SK-N-SH treated with all-trans-retinoic acid at 6 μM for 48 hours (cell line): ENCODE results near the gene SNX9.

Source experiments
- ATAC-seq: fragments of 200-7000 bp; cut with Tn5 transposase; 3 replicates; pipeline ENCODE4 v1.9.1; 2020; ENCODE audit warnings: mild to moderate bottlenecking, moderate library complexity
- ARNTL ChIP-seq: fragments of 450-650 bp; formaldehyde crosslinking; IDR thresholded peaks from 2 replicates; pipeline ENCODE4 v1.5.0; 2020; ENCODE audit warnings: low read depth, mild to moderate bottlenecking, moderate library complexity, borderline replicate concordance
- BACH2 ChIP-seq: fragments of 250-450 bp; sonication (Bioruptor Pico); IDR thresholded peaks from 2 replicates; pipeline ENCODE4 v1.9.0; 2021; ENCODE audit warnings: mild to moderate bottlenecking, borderline replicate concordance
- CREB5 ChIP-seq: fragments of 250-450 bp; sonication (Bioruptor Pico); IDR thresholded peaks from 2 replicates; pipeline ENCODE4 v1.5.1; 2020; ENCODE audit warnings: low read depth, mild to moderate bottlenecking, moderate library complexity
- CSDC2 ChIP-seq: fragments of 250-450 bp; sonication (Bioruptor Pico); IDR thresholded peaks from 2 replicates; pipeline ENCODE4 v1.5.0; 2020; ENCODE audit warnings: mild to moderate bottlenecking, moderate library complexity
- ESRRG ChIP-seq: fragments of 250-450 bp; sonication (Bioruptor Pico); IDR thresholded peaks from 2 replicates; pipeline ENCODE4 v1.6.1; 2021; ENCODE audit warnings: mild to moderate bottlenecking
- GLIS3 ChIP-seq: fragments of 250-450 bp; sonication (Bioruptor Pico); IDR thresholded peaks from 2 replicates; pipeline ENCODE4 v1.5.0; 2020; ENCODE audit warnings: mild to moderate bottlenecking, moderate library complexity
- ISL1 ChIP-seq: fragments of 250-450 bp; sonication (Bioruptor Pico); IDR thresholded peaks from 2 replicates; pipeline ENCODE4 v2.1.2; 2022; ENCODE audit warnings: mild to moderate bottlenecking, moderate library complexity
- OSR1 ChIP-seq: fragments of 250-450 bp; sonication (Bioruptor Pico); IDR thresholded peaks from 2 replicates; pipeline ENCODE4 v1.8.0; 2022; ENCODE audit warnings: moderate library complexity, mild to moderate bottlenecking, inconsistent platforms
- PATZ1 ChIP-seq: fragments of 250-450 bp; sonication (Bioruptor Pico); IDR thresholded peaks from 2 replicates; pipeline ENCODE4 v1.8.0; 2020; ENCODE audit warnings: mild to moderate bottlenecking, moderate library complexity, borderline replicate concordance
- POU6F1 ChIP-seq: fragments of 250-450 bp; sonication (Bioruptor Pico); IDR thresholded peaks from 2 replicates; pipeline ENCODE4 v1.8.0; 2021; ENCODE audit warnings: low read depth, mild to moderate bottlenecking, moderate library complexity, borderline replicate concordance
- PPARA ChIP-seq: fragments of 250-450 bp; sonication (Bioruptor Pico); IDR thresholded peaks from 2 replicates; pipeline ENCODE4 v1.5.0; 2020; ENCODE audit warnings: mild to moderate bottlenecking, borderline replicate concordance
- RARB ChIP-seq: fragments of 250-450 bp; sonication (Bioruptor Pico); IDR thresholded peaks from 2 replicates; pipeline ENCODE4 v1.8.0; 2021; ENCODE audit warnings: mild to moderate bottlenecking, moderate library complexity
- SNAI2 ChIP-seq: fragments of 250-450 bp; sonication (Bioruptor Pico); IDR thresholded peaks from 2 replicates; pipeline ENCODE4 v1.5.0; 2020; ENCODE audit warnings: mild to moderate bottlenecking, moderate library complexity
- TCF4 ChIP-seq: fragments of 250-450 bp; sonication (Bioruptor Pico); IDR thresholded peaks from 2 replicates; pipeline ENCODE4 v1.8.0; 2021; ENCODE audit warnings: mild to moderate bottlenecking, moderate library complexity, borderline replicate concordance
- TOX ChIP-seq: fragments of 250-450 bp; sonication (Bioruptor Pico); IDR thresholded peaks from 2 replicates; pipeline ENCODE4 v1.8.0; 2021; ENCODE audit warnings: mild to moderate bottlenecking, moderate library complexity, borderline replicate concordance
- TSHZ2 ChIP-seq: fragments of 250-450 bp; sonication (Bioruptor Pico); IDR thresholded peaks from 2 replicates; pipeline ENCODE4 v1.5.0; 2020; ENCODE audit warnings: mild to moderate bottlenecking, moderate library complexity
- ZC3H10 ChIP-seq: fragments of 250-450 bp; sonication (Bioruptor Pico); IDR thresholded peaks from 2 replicates; pipeline ENCODE4 v1.5.1; 2021; ENCODE audit warnings: mild to moderate bottlenecking, moderate library complexity
- ZFP3 ChIP-seq: fragments of 250-450 bp; sonication (Bioruptor Pico); IDR thresholded peaks from 2 replicates; pipeline ENCODE4 v1.5.0; 2020; ENCODE audit warnings: mild to moderate bottlenecking, moderate library complexity
- ZFP30 ChIP-seq: fragments of 450-650 bp; formaldehyde crosslinking; IDR thresholded peaks from 2 replicates; pipeline ENCODE4 v1.5.0; 2022; ENCODE audit warnings: mild to moderate bottlenecking, moderate library complexity
- ZNF565 ChIP-seq: fragments of 450-650 bp; formaldehyde crosslinking; conservative IDR thresholded peaks from 2 replicates; pipeline ENCODE4 v1.5.0; 2020; ENCODE audit warnings: low read depth, mild to moderate bottlenecking, moderate library complexity
- ZNF70 ChIP-seq: fragments of 450-650 bp; formaldehyde crosslinking; IDR thresholded peaks from 2 replicates; pipeline ENCODE4 v1.5.0; 2020; ENCODE audit warnings: mild to moderate bottlenecking, moderate library complexity
- ZNF8 ChIP-seq: fragments of 450-650 bp; formaldehyde crosslinking; IDR thresholded peaks from 2 replicates; pipeline ENCODE4 v1.5.0; 2020; ENCODE audit warnings: mild to moderate bottlenecking, moderate library complexity

Gene SNX9

GRCh38 chr6:157881342-157881741, 58.3 kb downstream of the SNX9 start (continued):
- TF ChIP-seq ZNF565 (no peak), CREB5 (CRISPR knock-in tag) (no peak), OSR1 (CRISPR knock-in tag) (no peak), ZNF8 (CRISPR knock-in tag) (no peak)

- TF ChIP-seq ESRRG (CRISPR knock-in tag) (no peak), ARNTL (CRISPR knock-in tag) (no peak), ZC3H10 (no peak), SNAI2 (CRISPR knock-in tag) (no peak), CSDC2 (CRISPR knock-in tag) (no peak), ZFP3 (no peak), PPARA (CRISPR knock-in tag) (no peak), GLIS3 (CRISPR knock-in tag) (no peak), OSR1 (CRISPR knock-in tag) (no peak), TSHZ2 (CRISPR knock-in tag) (no peak), BACH2 (CRISPR knock-in tag) (no peak), CREB5 (CRISPR knock-in tag) (no peak), ZFP30 (CRISPR knock-in tag) (no peak), TCF4 (no peak), PATZ1 (CRISPR knock-in tag) (no peak), POU6F1 (CRISPR knock-in tag) (no peak), ISL1 (CRISPR knock-in tag) (no peak), ZNF70 (CRISPR knock-in tag) (no peak), RARB (CRISPR knock-in tag) (no peak), ZNF8 (CRISPR knock-in tag) (no peak)
- ATAC-seq: no peak
These were observed 61.7 kb downstream of the SNX9 start for GRCh38 chr6:157884756-157885155.

GRCh38 chr6:157885211-157885788, 62.3 kb downstream of the SNX9 start:
- no peak for ATAC-seq
- no peak for TF ChIP-seq TCF4
- no peak for TF ChIP-seq TOX (CRISPR knock-in tag)
- no peak for TF ChIP-seq ZNF565
- no peak for TF ChIP-seq SNAI2 (CRISPR knock-in tag)
- TF ChIP-seq CREB5 (CRISPR knock-in tag): no peak
- TF ChIP-seq ESRRG (CRISPR knock-in tag): no peak
- TF ChIP-seq BACH2 (CRISPR knock-in tag): no peak
- TF ChIP-seq ISL1 (CRISPR knock-in tag): no peak
- TF ChIP-seq POU6F1 (CRISPR knock-in tag): no peak
- no peak for TF ChIP-seq ZC3H10
- no peak for TF ChIP-seq TSHZ2 (CRISPR knock-in tag)
- no peak for TF ChIP-seq GLIS3 (CRISPR knock-in tag)
